ENCODE results near the gene STAC3. TPM values are rescaled to one million over a fixed set of nuclear protein-coding genes. Genes with fewer than 3 reads are reported as not detected.
A peak's percentile ranks its signal among the peaks of the same experiment; 100 is the strongest.

STAC3 gene
- total and polyA plus RNA-seq, 2 donors (not counting 1 experiment from before 2014, with no cell fraction given): 0.33 TPM

- no peak overlapping the region for H3K9ac ChIP-seq (ENCODE audit: insufficient read depth, low read length)
- no peak overlapping the region for H3K27ac ChIP-seq (ENCODE audit: insufficient read depth, low read length)
- H2AFZ ChIP-seq (ENCODE audit: low read length): no peak overlapping the region
- TF ChIP-seq EZH2 (IDR thresholded peaks at IDR 0.05; ENCODE audit: low read length, missing control alignments) (no peak), CTCF (conservative IDR thresholded peaks at IDR 0.05 in 1 of 2, IDR thresholded peaks at IDR 0.05 in 1 of 2; ENCODE audit: low read depth in 1 of 2, low read length in 2 of 2) (no peak)
- no peaks in the 10 kb centered on the region for H4K20me1 ChIP-seq (ENCODE audit: control insufficient read depth, extremely low read depth, insufficient read depth, low read length)
- peaks cover 38% of the 10 kb centered on the region for H3K27me3 ChIP-seq (ENCODE audit: control insufficient read depth, insufficient read depth, low read length)
- peaks cover 7% of the 10 kb centered on the region for H3K4me1 ChIP-seq (ENCODE audit: control insufficient read depth, extremely low read depth, insufficient read depth, low read length)
- no peaks in the 10 kb centered on the region for H3K9me3 ChIP-seq (ENCODE audit: control insufficient read depth, insufficient read depth, low read depth, low read length)
- H3K4me3 ChIP-seq (replicated peaks in 1 of 4; ENCODE audit: control extremely low read depth in 1 of 4, insufficient read depth in 1 of 4, low read depth in 3 of 4, low read length in 4 of 4): no peak overlapping the region
- H3K36me3 ChIP-seq (ENCODE audit: control insufficient read depth, insufficient read depth, low read length): no peaks in the 10 kb centered on the region
- H3K79me2 ChIP-seq (ENCODE audit: control insufficient read depth, insufficient read depth, low read length): no peaks in the 10 kb centered on the region
- no peak overlapping the region for H3K4me2 ChIP-seq (ENCODE audit: extremely low read depth, insufficient read depth, low read length)
- no peak for DNase-seq (ENCODE audit: low read depth in 2 of 2)
Measured at GRCh38 chr12:57222286-57223190, 28.4 kb downstream of the STAC3 start.

- peaks cover 40% of the 10 kb centered on the region for H3K27me3 ChIP-seq (ENCODE audit: control insufficient read depth, insufficient read depth, low read length)
Measured at GRCh38 chr12:57221169-57221917, 29.6 kb downstream of the STAC3 start.

More at GRCh38 chr12:57221169-57221917, 29.6 kb downstream of the STAC3 start:
- Histone ChIP-seq H3K4me3 (replicated peaks in 1 of 4; ENCODE audit: control extremely low read depth in 1 of 4, insufficient read depth in 1 of 4, low read depth in 3 of 4, low read length in 4 of 4) (no peak overlapping the region), H3K4me2 (ENCODE audit: extremely low read depth, insufficient read depth, low read length) (no peak overlapping the region), H3K9ac (ENCODE audit: insufficient read depth, low read length) (no peak overlapping the region), H3K9me3 (ENCODE audit: control insufficient read depth, insufficient read depth, low read depth, low read length) (no peaks in the 10 kb centered on the region), H4K20me1 (ENCODE audit: control insufficient read depth, extremely low read depth, insufficient read depth, low read length) (no peaks in the 10 kb centered on the region), H3K27ac (ENCODE audit: insufficient read depth, low read length) (no peak overlapping the region), H2AFZ (ENCODE audit: low read length) (no peak overlapping the region), H3K4me1 (ENCODE audit: control insufficient read depth, extremely low read depth, insufficient read depth, low read length) (peaks cover 6% of the 10 kb centered on the region), H3K79me2 (ENCODE audit: control insufficient read depth, insufficient read depth, low read length) (no peaks in the 10 kb centered on the region), H3K36me3 (ENCODE audit: control insufficient read depth, insufficient read depth, low read length) (no peaks in the 10 kb centered on the region)
- DNase-seq (ENCODE audit: low read depth in 2 of 2): no peak
- TF ChIP-seq CTCF (conservative IDR thresholded peaks at IDR 0.05 in 1 of 2, IDR thresholded peaks at IDR 0.05 in 1 of 2; ENCODE audit: low read depth in 1 of 2, low read length in 2 of 2) (no peak), EZH2 (IDR thresholded peaks at IDR 0.05; ENCODE audit: low read length, missing control alignments) (peak; percentile 14)
